ENCODE data around the gene MXD1. TPM values are rescaled to one million over a fixed set of nuclear protein-coding genes. Genes with fewer than 3 reads are reported as not detected.

MXD1 gene
- total and polyA plus RNA-seq, 2 donors (not counting 1 experiment from before 2014, with no cell fraction given) = 16.0 to 20.6 TPM

DNA sequence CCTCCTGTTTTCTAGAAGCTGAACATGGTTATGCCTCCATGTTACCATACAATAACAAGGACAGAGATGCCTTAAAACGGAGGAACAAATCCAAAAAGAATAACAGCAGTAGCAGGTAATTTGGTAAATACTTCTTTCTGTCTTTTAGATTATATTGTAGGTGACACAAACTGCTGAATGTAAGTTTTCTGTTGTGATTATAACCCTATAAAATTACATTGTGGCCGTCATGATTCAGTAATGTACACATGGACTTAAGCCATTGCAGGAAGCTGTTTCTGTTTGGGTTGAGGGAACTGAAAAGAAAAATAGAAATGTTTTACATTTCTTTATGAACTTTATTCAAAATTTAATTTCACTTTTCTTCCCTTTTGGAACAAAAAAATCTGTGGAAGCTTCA, 1.2 kb downstream of the MXD1 start:
- CTCF ChIA-PET = interaction anchor here (0.6 to 6.1 kb wide), 6 partner anchors 155 to 275 kb away, joined by 3 to 105 read pairs (median 6); partner anchors contain the start of gene C2orf42
- H3K79me2 ChIP-seq (ENCODE audit: control insufficient read depth, insufficient read depth, low read length) = peaks cover 21% of the 10 kb centered on the region
- peaks cover 18% of the 10 kb centered on the region in 2 donors for H3K4me1 ChIP-seq (ENCODE audit: control insufficient read depth in 2 of 2, insufficient read depth in 2 of 2, low read length in 2 of 2)
- H3K4me3 ChIP-seq (ENCODE audit: control extremely low read depth in 1 of 5, extremely low read depth in 1 of 5, insufficient read depth in 1 of 5, low read depth in 2 of 5, low read length in 4 of 5) = peak overlapping the region in 3 of 5 experiments; percentile 80 to 93 (median 89)
- H2AFZ ChIP-seq (ENCODE audit: insufficient read depth, low read depth, low read length, poor library complexity, severe bottlenecking) = peak overlapping the region; percentile 83
- Mint-ChIP-seq H3K9me3 (ENCODE audit: insufficient read depth) (no peaks in the 10 kb centered on the region), H3K27me3 (no peaks in the 10 kb centered on the region), H3K4me3 (peak overlapping the region; percentile 77), H3K27ac (peak overlapping the region; percentile 46), H3K4me1 (peaks cover 29% of the 10 kb centered on the region)
- H3K4me2 ChIP-seq (replicated peaks; ENCODE audit: low read depth, low read length, poor library complexity, severe bottlenecking) = peak overlapping the region; percentile 93
- POLR2A ChIA-PET = interaction anchor here (0.5 to 3.1 kb wide), 4 partner anchors 209 to 254 kb away, joined by 3 to 19 read pairs (median 5); no protein-coding TSS in a partner anchor
- H3K36me3 ChIP-seq (replicated peaks in 1 of 2; ENCODE audit: control extremely low read depth in 1 of 2, control insufficient read depth in 1 of 2, extremely low read depth in 1 of 2, insufficient read depth in 2 of 2, low read length in 1 of 2) = peaks cover 1 to 9% of the 10 kb centered on the region in 2 experiments
- no peaks in the 10 kb centered on the region for H4K20me1 ChIP-seq (ENCODE audit: control insufficient read depth, insufficient read depth, low read length, poor library complexity, severe bottlenecking)
- WGBS (ENCODE audit: insufficient coverage) = no CpG with 5 or more reads among the region's 2 CpGs
- intact Hi-C loops (cut with micrococcal nuclease) = no loop called here
- TF ChIP-seq, protein P1, sequence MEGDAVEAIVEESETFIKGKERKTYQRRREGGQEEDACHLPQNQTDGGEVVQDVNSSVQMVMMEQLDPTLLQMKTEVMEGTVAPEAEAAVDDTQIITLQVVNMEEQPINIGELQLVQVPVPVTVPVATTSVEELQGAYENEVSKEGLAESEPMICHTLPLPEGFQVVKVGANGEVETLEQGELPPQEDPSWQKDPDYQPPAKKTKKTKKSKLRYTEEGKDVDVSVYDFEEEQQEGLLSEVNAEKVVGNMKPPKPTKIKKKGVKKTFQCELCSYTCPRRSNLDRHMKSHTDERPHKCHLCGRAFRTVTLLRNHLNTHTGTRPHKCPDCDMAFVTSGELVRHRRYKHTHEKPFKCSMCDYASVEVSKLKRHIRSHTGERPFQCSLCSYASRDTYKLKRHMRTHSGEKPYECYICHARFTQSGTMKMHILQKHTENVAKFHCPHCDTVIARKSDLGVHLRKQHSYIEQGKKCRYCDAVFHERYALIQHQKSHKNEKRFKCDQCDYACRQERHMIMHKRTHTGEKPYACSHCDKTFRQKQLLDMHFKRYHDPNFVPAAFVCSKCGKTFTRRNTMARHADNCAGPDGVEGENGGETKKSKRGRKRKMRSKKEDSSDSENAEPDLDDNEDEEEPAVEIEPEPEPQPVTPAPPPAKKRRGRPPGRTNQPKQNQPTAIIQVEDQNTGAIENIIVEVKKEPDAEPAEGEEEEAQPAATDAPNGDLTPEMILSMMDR (IDR thresholded peaks at IDR 0.05) = no peak
- TF ChIP-seq EZH2 (IDR thresholded peaks at IDR 0.05; ENCODE audit: borderline replicate concordance, insufficient read depth, low read depth, low read length, poor library complexity, severe bottlenecking) = no peak
- H3K27me3 ChIP-seq (replicated peaks in 1 of 4; ENCODE audit: control extremely low read depth in 1 of 4, control insufficient read depth in 3 of 4, insufficient read depth in 4 of 4, low read length in 3 of 4) = no peaks in the 10 kb centered on the region
- no peaks in the 10 kb centered on the region for H3K9me3 ChIP-seq (ENCODE audit: control extremely low read depth in 1 of 3, control insufficient read depth in 2 of 3, insufficient read depth in 1 of 3, low read length in 2 of 3)
- no peak overlapping the region for H3K27ac ChIP-seq (ENCODE audit: low read length in 2 of 2)
- ATAC-seq (ENCODE audit: low read depth) (no peak), DNase-seq (no peak)
- peak overlapping the region; percentile 96 for H3K9ac ChIP-seq (ENCODE audit: low read length)

DNA sequence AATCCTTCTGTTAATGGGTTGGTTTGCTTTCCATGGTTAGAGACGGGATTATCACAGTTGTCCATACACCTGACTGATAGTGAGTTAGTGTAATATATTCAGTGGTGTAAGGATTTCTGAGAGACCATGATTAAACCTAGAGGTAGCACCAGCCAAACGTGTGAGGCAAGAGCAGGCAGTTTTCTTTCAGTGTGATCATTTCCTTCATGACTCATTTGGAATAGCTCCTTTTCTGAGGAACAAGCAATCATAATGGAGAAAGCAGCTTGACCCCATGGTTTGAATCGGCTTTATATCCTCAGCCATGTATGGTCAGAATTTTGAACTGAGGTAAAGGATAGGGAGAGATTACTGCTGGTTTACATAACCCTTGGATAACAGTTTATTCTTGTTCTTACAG, 2.9 kb downstream of the MXD1 start:
- Histone ChIP-seq H3K79me2 (ENCODE audit: control insufficient read depth, insufficient read depth, low read length) (peaks cover 23% of the 10 kb centered on the region), H3K9me3 (ENCODE audit: control extremely low read depth in 1 of 3, control insufficient read depth in 2 of 3, insufficient read depth in 1 of 3, low read length in 2 of 3) (no peaks in the 10 kb centered on the region), H3K4me3 (ENCODE audit: control extremely low read depth in 1 of 5, extremely low read depth in 1 of 5, insufficient read depth in 1 of 5, low read depth in 2 of 5, low read length in 4 of 5) (peak overlapping the region in 1 of 5 experiments; percentile 89), H3K27me3 (replicated peaks in 1 of 4; ENCODE audit: control extremely low read depth in 1 of 4, control insufficient read depth in 3 of 4, insufficient read depth in 4 of 4, low read length in 3 of 4) (no peaks in the 10 kb centered on the region), H3K4me1 (ENCODE audit: control insufficient read depth in 2 of 2, insufficient read depth in 2 of 2, low read length in 2 of 2) (peaks cover 18% of the 10 kb centered on the region in 2 donors), H3K9ac (ENCODE audit: low read length) (no peak overlapping the region), H3K4me2 (replicated peaks; ENCODE audit: low read depth, low read length, poor library complexity, severe bottlenecking) (peak overlapping the region; percentile 18), H2AFZ (ENCODE audit: insufficient read depth, low read depth, low read length, poor library complexity, severe bottlenecking) (no peak overlapping the region), H3K36me3 (replicated peaks in 1 of 2; ENCODE audit: control extremely low read depth in 1 of 2, control insufficient read depth in 1 of 2, extremely low read depth in 1 of 2, insufficient read depth in 2 of 2, low read length in 1 of 2) (peaks cover 1 to 18% of the 10 kb centered on the region in 2 experiments), H4K20me1 (ENCODE audit: control insufficient read depth, insufficient read depth, low read length, poor library complexity, severe bottlenecking) (no peaks in the 10 kb centered on the region), H3K27ac (ENCODE audit: low read length in 2 of 2) (peak overlapping the region in 1 of 2 donors; percentile 29)
- ChIA-PET CTCF (interaction anchor here (0.6 to 2.1 kb wide), 3 partner anchors 153 to 255 kb away, joined by 3 to 5 read pairs (median 3); no protein-coding TSS in a partner anchor), POLR2A (no interaction called here)
- WGBS (ENCODE audit: insufficient coverage) = 57% methylated on average over 1 of the region's 3 CpGs
- Mint-ChIP-seq H3K4me1 (peaks cover 26% of the 10 kb centered on the region), H3K27ac (no peak overlapping the region), H3K27me3 (no peaks in the 10 kb centered on the region), H3K9me3 (ENCODE audit: insufficient read depth) (no peaks in the 10 kb centered on the region), H3K4me3 (peak overlapping the region; percentile 8)
- TF ChIP-seq, protein P1 (IDR thresholded peaks at IDR 0.05) = no peak
- no peak for TF ChIP-seq EZH2 (IDR thresholded peaks at IDR 0.05; ENCODE audit: borderline replicate concordance, insufficient read depth, low read depth, low read length, poor library complexity, severe bottlenecking)
- intact Hi-C loops (cut with micrococcal nuclease) = no loop called here
- ATAC-seq (ENCODE audit: low read depth) = no peak
- DNase-seq = no peak
